Neutrophil (primary cell): ENCODE results near the gene RUNX2.

ENCODE experiments used
- H3K27ac ChIP-seq: fragments of 200-600 bp; sonication (generic); 2 replicates; pipeline ENCODE4 v1.5.1; 2016; ENCODE audit warnings: mild to moderate bottlenecking, moderate library complexity
- H3K27me3 ChIP-seq: fragments of 200-600 bp; sonication (generic); 2 replicates; pipeline ENCODE4 v1.6.0; 2016; ENCODE audit warnings: mild to moderate bottlenecking
- H3K36me3 ChIP-seq: fragments of 200-600 bp; sonication (generic); 2 replicates; pipeline ENCODE4 v1.5.1; 2017
- H3K4me1 ChIP-seq, 2 experiments: fragments of 200-600 bp in 1 of 2; sonication (generic) in 1 of 2; 1 replicate in 1 of 2; 2 replicates in 1 of 2; pipeline versions ENCODE4 v1.5.1 to v1.6.1; 2013 to 2016; ENCODE audit warnings: low read depth in 1 of 2, low read length in 1 of 2, mild to moderate bottlenecking in 1 of 2, moderate library complexity in 1 of 2; ENCODE audit not compliant: control insufficient read depth in 1 of 2, insufficient read depth in 1 of 2
- H3K4me3 ChIP-seq, 2 experiments: fragments of 200-600 bp in 1 of 2; sonication (generic) in 1 of 2; 1 replicate in 1 of 2; 2 replicates in 1 of 2; pipeline ENCODE4 v1.5.1; 2013 to 2016; ENCODE audit warnings: low read depth in 1 of 2, low read length in 1 of 2, mild to moderate bottlenecking in 1 of 2, moderate library complexity in 1 of 2
- H3K9me3 ChIP-seq: fragments of 200-600 bp; sonication (generic); 2 replicates; pipeline ENCODE4 v1.5.1; 2016
- CTCF ChIP-seq: fragments of 200-600 bp; sonication (generic); IDR thresholded peaks from 2 replicates; pipeline ENCODE4 v1.5.1; 2016; ENCODE audit warnings: antibody characterized with exemption

RUNX2 gene

GRCh38 chr6:45597424-45597823 lies 269.3 kb downstream of the RUNX2 start:
- H3K27ac ChIP-seq, result no peak overlapping the region
- H3K36me3 ChIP-seq, result no peaks in the 10 kb centered on the region
- no peak for TF ChIP-seq CTCF
- no peaks in the 10 kb centered on the region for H3K27me3 ChIP-seq
- peaks cover 1% of the 10 kb centered on the region for H3K9me3 ChIP-seq
- no peaks in the 10 kb centered on the region for H3K4me1 ChIP-seq
- H3K4me3 ChIP-seq, result no peak overlapping the region

GRCh38 chr6:45599053-45599452 lies 270.9 kb downstream of the RUNX2 start:
- Histone ChIP-seq H3K4me3 (no peak overlapping the region), H3K27ac (no peak overlapping the region), H3K36me3 (no peaks in the 10 kb centered on the region), H3K4me1 (no peaks in the 10 kb centered on the region), H3K9me3 (peaks cover 12% of the 10 kb centered on the region), H3K27me3 (no peaks in the 10 kb centered on the region)
- no peak for TF ChIP-seq CTCF

- H3K27ac ChIP-seq, result no peak overlapping the region
- H3K4me1 ChIP-seq, result no peaks in the 10 kb centered on the region
- no peaks in the 10 kb centered on the region for H3K27me3 ChIP-seq
- no peaks in the 10 kb centered on the region for H3K36me3 ChIP-seq
- peaks cover 12% of the 10 kb centered on the region for H3K9me3 ChIP-seq
- TF ChIP-seq CTCF, result no peak
- no peak overlapping the region for H3K4me3 ChIP-seq
Measured at GRCh38 chr6:45605971-45606370, 277.8 kb downstream of the RUNX2 start.

- TF ChIP-seq CTCF, result no peak
- H3K27me3 ChIP-seq, result no peaks in the 10 kb centered on the region
- H3K4me3 ChIP-seq, result no peak overlapping the region
- peaks cover 12% of the 10 kb centered on the region for H3K9me3 ChIP-seq
- no peaks in the 10 kb centered on the region for H3K4me1 ChIP-seq
- H3K36me3 ChIP-seq, result no peaks in the 10 kb centered on the region
- no peak overlapping the region for H3K27ac ChIP-seq
Measured at GRCh38 chr6:45606831-45607400, 278.8 kb downstream of the RUNX2 start.

- no peak for TF ChIP-seq CTCF
Measured at GRCh38 chr6:45607798-45608197, 279.7 kb downstream of the RUNX2 start.

More at GRCh38 chr6:45607798-45608197, 279.7 kb downstream of the RUNX2 start:
- Histone ChIP-seq H3K9me3 (peaks cover 7% of the 10 kb centered on the region), H3K4me1 (no peaks in the 10 kb centered on the region), H3K27ac (no peak overlapping the region), H3K4me3 (no peak overlapping the region), H3K27me3 (no peaks in the 10 kb centered on the region), H3K36me3 (no peaks in the 10 kb centered on the region)
